Ishikawa (cell line): ENCODE results near the gene PEPD.

Experiments
- CEBPB ChIP-seq: IDR thresholded peaks from 2 replicates; pipeline ENCODE4 v1.6.1; 2012
- CREB1 ChIP-seq: IDR thresholded peaks from 2 replicates; pipeline ENCODE4 v1.6.1; 2012; ENCODE audit warnings: low read depth
- EGR1 ChIP-seq: IDR thresholded peaks from 2 replicates; pipeline ENCODE4 v1.6.1; 2012
- EP300 ChIP-seq: IDR thresholded peaks from 2 replicates; pipeline ENCODE4 v1.6.1; 2012; ENCODE audit warnings: borderline replicate concordance
- FOXM1 ChIP-seq: IDR thresholded peaks from 2 replicates; pipeline ENCODE4 v1.6.1; 2012; ENCODE audit warnings: low read depth, borderline replicate concordance
- MAX ChIP-seq: IDR thresholded peaks from 2 replicates; pipeline ENCODE4 v1.6.1; 2012
- NFIC ChIP-seq: IDR thresholded peaks from 2 replicates; pipeline ENCODE4 v1.6.1; 2012
- RAD21 ChIP-seq: IDR thresholded peaks from 2 replicates; pipeline ENCODE4 v1.6.1; 2012; ENCODE audit warnings: low read depth
- REST ChIP-seq: IDR thresholded peaks from 2 replicates; pipeline ENCODE4 v1.6.1; 2012; ENCODE audit warnings: low read depth, mild to moderate bottlenecking
- TAF1 ChIP-seq: IDR thresholded peaks from 2 replicates; pipeline ENCODE4 v1.6.1; 2012; ENCODE audit warnings: low read depth, mild to moderate bottlenecking
- TCF12 ChIP-seq: IDR thresholded peaks from 2 replicates; pipeline ENCODE4 v1.6.1; 2012; ENCODE audit warnings: low read depth
- TEAD4 ChIP-seq: IDR thresholded peaks from 2 replicates; pipeline ENCODE4 v1.6.1; 2012
- USF1 ChIP-seq: IDR thresholded peaks from 2 replicates; pipeline ENCODE4 v1.6.1; 2012
- YY1 ChIP-seq: IDR thresholded peaks from 2 replicates; pipeline ENCODE4 v1.6.1; 2012; ENCODE audit warnings: low read depth
- ZBTB7A ChIP-seq: IDR thresholded peaks from 2 replicates; pipeline ENCODE4 v1.6.1; 2012; ENCODE audit warnings: low read depth

The PEPD gene

GRCh38 chr19:33398361-33399060 lies 123.1 kb downstream of the PEPD start:
- TF ChIP-seq TCF12 (no peak), EGR1 (no peak), YY1 (no peak), CREB1 (no peak), USF1 (no peak), MAX (no peak), TEAD4 (no peak), TAF1 (no peak), ZBTB7A (no peak), RAD21 (no peak), EP300 (no peak), NFIC (no peak)

- TF ChIP-seq TEAD4: no peak
- TF ChIP-seq CREB1: no peak
These were observed 123.8 kb downstream of the PEPD start for GRCh38 chr19:33397536-33398360.

GRCh38 chr19:33396701-33397535 lies 124.7 kb downstream of the PEPD start:
- TF ChIP-seq CEBPB (no peak), MAX (no peak)

GRCh38 chr19:33395561-33396550 lies 125.7 kb downstream of the PEPD start:
- TF ChIP-seq FOXM1: no peak

- TF ChIP-seq MAX: no peak
- TF ChIP-seq TAF1: no peak
- TF ChIP-seq RAD21: no peak
- no peak for TF ChIP-seq CREB1
- no peak for TF ChIP-seq USF1
- no peak for TF ChIP-seq NFIC
These were observed 126.6 kb downstream of the PEPD start for GRCh38 chr19:33394723-33395560.

GRCh38 chr19:33394006-33394722 lies 127.4 kb downstream of the PEPD start:
- TF ChIP-seq MAX (no peak), CREB1 (no peak), NFIC (no peak), REST (no peak), YY1 (no peak), EGR1 (no peak), ZBTB7A (no peak), TEAD4 (no peak), EP300 (no peak), CEBPB (no peak), TCF12 (no peak)
